ENCODE results near the gene TASL. TPM values are rescaled to one million over a fixed set of nuclear protein-coding genes. Genes with fewer than 3 reads are reported as not detected.

TASL gene, protein sequence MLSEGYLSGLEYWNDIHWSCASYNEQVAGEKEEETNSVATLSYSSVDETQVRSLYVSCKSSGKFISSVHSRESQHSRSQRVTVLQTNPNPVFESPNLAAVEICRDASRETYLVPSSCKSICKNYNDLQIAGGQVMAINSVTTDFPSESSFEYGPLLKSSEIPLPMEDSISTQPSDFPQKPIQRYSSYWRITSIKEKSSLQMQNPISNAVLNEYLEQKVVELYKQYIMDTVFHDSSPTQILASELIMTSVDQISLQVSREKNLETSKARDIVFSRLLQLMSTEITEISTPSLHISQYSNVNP
- total RNA-seq = 2.1 TPM

DNA sequence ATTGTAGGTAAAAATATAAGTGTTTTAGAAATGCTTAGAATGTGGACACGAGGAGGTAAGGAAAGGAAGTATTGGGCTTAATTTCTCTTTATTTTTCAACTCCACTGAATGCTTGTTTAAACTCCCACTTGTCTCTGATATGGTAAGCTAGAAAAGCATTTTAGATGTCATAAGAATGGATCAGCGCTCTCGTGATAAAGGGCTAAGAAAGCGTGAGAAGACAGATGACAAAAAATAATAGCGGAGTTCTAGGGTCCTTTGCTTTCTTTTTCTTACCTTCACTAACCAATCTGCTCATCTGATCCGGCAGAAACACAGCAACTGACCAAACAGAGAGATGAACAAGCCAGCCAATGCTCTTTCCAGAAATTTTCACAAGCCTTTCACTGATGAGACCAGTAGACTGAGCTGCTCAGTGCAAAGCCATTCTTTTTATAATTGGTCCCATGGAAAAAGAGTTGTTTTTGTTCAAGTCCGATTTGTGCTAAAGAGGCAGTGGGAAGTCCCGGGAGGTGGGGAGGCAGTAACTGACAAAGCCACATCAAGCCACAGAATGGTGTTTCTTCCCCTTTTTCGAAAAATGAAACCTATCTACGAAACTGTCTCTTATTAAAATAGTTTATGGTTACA is at the start of gene TASL:
Gene TASL (minus strand): TSS at position 405 of the 630 bp plus-strand sequence. CDS start 17,411 bp downstream, outside the sequence.

Small RNA genes lying within 50 kb of the gene (small RNA-seq; reads per million reads assigned to genes)
- gene CKS1BP6 = not detected

Other genes starting within 250 kb of the TASL start
- 14.8 TPM for gene GK, start 75.7 kb upstream of the TASL start, total RNA-seq